Measurements from ENCODE around the gene CYP3A5. TPM values are rescaled to one million over a fixed set of nuclear protein-coding genes. Genes with fewer than 3 reads are reported as not detected.
"Not testable (repeated sequence)": the region's sequence is repeated elsewhere in the genome, so short reads cannot be mapped to it uniquely, and the experiment has no call there.

Gene CYP3A5
- polyA plus RNA-seq (2013, experiment 1 of 2) = 0.25 TPM
- not detected for polyA plus RNA-seq (2013, experiment 2 of 2)

DNA sequence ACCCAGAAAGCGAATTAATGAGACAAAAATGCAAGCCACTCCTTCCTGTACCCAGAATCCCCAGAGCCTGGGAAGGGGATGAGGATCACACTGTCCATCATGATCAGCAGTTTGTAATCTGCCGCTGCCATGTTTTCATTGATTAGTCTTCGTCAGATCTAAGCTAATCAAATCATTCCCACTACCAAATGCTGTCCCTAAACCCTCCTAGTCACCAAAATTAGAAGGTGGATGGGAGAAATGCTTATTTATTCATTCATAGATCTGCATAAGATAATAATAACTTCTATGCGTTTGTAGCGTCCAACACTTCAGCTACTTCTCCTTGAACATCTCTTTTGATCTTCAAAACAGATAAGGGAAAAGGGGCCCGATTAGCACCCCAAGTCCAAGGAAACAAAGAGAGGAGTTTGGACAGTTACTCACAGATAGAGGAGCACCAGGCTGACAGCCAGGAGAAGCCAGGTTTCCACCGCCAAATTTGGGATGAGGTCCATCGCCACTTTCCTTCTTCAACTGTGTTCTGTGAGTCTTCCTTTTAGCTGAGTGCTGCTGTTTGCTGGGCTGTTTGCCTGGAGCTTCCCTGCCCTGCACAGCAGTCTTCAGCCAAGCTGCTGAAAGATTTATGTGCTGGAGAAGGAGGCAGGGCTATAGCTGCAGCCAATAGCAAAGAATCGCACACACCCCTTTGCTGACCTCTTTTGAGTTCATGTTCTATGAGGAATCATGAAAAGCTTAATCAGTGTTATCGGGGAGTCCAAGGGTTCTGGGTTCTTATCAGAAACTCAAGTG, at the start of gene CYP3A5:
CYP3A5 (minus strand) TSS at position 597 of the 792 bp plus-strand sequence; CDS start at position 497, 100 bp downstream.
- Histone ChIP-seq H3K27me3 (ENCODE audit: insufficient read depth, low read length) (no peaks in the 10 kb centered on the region), H3K4me3 (ENCODE audit: low read length) (no peak within 1 kb of the TSS), H3K36me3 (ENCODE audit: insufficient read depth, low read length) (no peaks in the 10 kb centered on the region), H3K9ac (ENCODE audit: low read depth, low read length) (no peak within 1 kb of the TSS), H3K9me3 (ENCODE audit: insufficient read depth, low read depth, low read length) (0 out of 2 replicates have a peak, but pooled peaks cover 4% of the 10 kb centered on the region), H3K4me1 (ENCODE audit: insufficient read depth, low read length) (peaks cover 8% of the 10 kb centered on the region; the same call in 1 of the 2 replicates), H3K27ac (ENCODE audit: low read depth, low read length) (no peak within 1 kb of the TSS)
- WGBS = 92% methylated on average over 10 of the region's 10 CpGs

- 96% methylated on average over 2 of the region's 2 CpGs for WGBS
Observed at GRCh38 chr7:99728615-99729014, 48.8 kb upstream of the CYP3A5 start.

DNA sequence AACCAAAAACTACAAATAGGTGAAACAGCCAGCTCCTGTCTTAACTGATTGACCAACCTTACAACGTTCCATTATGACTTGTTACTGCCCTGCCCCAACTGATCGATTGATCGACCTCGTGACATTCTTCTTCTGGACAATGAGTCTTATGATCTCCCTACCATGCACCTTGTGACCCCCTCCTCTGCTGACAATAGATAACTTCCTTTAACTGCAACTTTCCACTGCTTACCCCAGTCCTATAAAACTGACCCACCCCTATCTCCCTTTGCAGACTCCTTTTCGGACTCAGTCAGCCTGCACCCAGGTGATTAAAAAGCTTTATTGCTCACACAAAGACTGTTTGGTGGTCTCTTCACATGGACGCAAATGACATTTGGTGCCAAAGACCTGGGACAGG, 43.4 kb upstream of the CYP3A5 start:
- H3K27me3 ChIP-seq (ENCODE audit: insufficient read depth, low read length); H3K36me3 ChIP-seq (ENCODE audit: insufficient read depth, low read length); H3K4me3 ChIP-seq (ENCODE audit: low read length); H3K9me3 ChIP-seq (ENCODE audit: insufficient read depth, low read depth, low read length); H3K9ac ChIP-seq (ENCODE audit: low read depth, low read length); H3K27ac ChIP-seq (ENCODE audit: low read depth, low read length); H3K4me1 ChIP-seq (ENCODE audit: insufficient read depth, low read length): not testable (repeated sequence)
- WGBS = 89% methylated on average over 6 of the region's 6 CpGs

More at GRCh38 chr7:99728615-99729014, 48.8 kb upstream of the CYP3A5 start:
- H3K27me3 ChIP-seq (ENCODE audit: insufficient read depth, low read length) = no peaks in the 10 kb centered on the region
- no peak overlapping the region for H3K27ac ChIP-seq (ENCODE audit: low read depth, low read length)
- no peak overlapping the region for H3K9ac ChIP-seq (ENCODE audit: low read depth, low read length)
- no peak overlapping the region for H3K4me3 ChIP-seq (ENCODE audit: low read length)
- no peaks in the 10 kb centered on the region for H3K9me3 ChIP-seq (ENCODE audit: insufficient read depth, low read depth, low read length)
- no peaks in the 10 kb centered on the region for H3K4me1 ChIP-seq (ENCODE audit: insufficient read depth, low read length)
- no peaks in the 10 kb centered on the region for H3K36me3 ChIP-seq (ENCODE audit: insufficient read depth, low read length)

DNA sequence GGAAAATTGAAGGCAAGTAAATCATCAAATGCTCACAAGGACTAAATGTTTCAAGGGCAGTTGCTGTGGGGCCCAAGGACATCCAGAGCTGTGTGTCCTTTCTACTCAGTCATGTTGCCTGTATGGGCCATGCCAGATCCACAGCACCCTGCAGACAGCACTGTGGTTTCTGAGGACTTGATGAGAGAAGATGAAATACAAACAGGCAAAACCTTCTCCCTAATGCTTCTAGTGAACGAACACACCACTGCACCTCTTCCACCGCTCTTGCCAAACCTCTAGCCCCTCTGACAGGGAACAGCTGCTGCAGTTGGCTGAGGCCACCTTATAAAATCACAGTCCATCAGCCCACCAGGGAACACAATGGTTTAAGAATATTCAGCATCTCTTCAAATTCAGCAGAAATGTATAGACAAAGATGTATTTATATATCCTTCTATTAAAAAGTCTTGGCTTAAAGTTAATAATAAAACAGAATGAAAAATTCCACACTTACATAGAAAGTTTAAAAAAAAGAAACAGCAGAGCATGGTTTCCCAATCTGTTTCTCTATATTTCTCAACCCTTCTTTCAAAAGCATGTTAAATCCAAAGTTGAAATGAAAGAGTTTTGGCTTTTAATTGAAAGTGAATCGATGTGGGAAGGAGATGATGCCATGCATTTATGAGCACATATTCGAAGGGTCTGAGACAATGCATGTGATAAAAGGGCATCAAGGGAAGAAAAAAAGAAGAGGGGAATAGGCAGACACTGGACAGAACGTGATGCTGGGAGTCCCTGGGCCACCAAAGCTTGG, 41.2 kb upstream of the CYP3A5 start:
- no peak overlapping the region for H3K4me3 ChIP-seq (ENCODE audit: low read length)
- no peaks in the 10 kb centered on the region for H3K4me1 ChIP-seq (ENCODE audit: insufficient read depth, low read length)
- H3K36me3 ChIP-seq (ENCODE audit: insufficient read depth, low read length) = no peaks in the 10 kb centered on the region
- 91% methylated on average over 5 of the region's 5 CpGs for WGBS
- no peak overlapping the region for H3K27ac ChIP-seq (ENCODE audit: low read depth, low read length)
- no peaks in the 10 kb centered on the region for H3K27me3 ChIP-seq (ENCODE audit: insufficient read depth, low read length)
- H3K9me3 ChIP-seq (ENCODE audit: insufficient read depth, low read depth, low read length) = no peaks in the 10 kb centered on the region
- H3K9ac ChIP-seq (ENCODE audit: low read depth, low read length) = no peak overlapping the region

DNA sequence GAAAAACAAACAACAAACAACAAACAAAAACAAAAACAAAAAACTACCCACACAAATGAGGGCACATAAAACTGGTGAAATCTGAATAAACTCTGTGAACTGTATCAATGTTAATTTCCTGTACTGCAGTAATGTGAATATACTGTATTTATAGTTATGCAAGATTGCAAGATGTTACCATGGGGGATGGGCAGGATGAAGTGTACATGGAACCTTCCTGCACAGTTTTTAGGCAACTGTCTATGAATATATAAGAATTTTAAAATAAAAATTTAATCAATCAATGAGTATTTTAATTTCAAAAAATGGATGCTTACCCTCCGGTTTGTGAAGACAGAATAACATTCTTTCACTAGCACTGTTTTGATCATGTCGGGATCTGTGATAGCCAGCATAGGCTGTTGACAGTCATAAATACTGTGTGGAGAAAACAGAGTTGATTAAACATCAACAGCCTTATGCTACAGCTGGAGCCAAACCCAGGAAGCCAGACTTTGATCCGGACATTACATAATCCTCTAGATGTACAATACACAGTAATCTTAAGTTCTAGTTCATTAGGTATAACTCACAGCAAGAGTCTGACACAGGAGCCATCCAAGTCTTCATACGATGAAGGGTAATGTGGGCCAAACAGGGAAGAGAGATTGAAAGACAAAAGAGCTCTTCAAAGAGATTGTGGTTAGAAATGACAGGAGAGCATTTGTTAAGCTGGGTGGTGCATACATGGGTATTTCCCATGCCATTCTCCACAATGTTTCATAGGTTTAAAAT, 40.4 kb upstream of the CYP3A5 start:
- Histone ChIP-seq H3K9me3 (ENCODE audit: insufficient read depth, low read depth, low read length) (no peaks in the 10 kb centered on the region), H3K36me3 (ENCODE audit: insufficient read depth, low read length) (no peaks in the 10 kb centered on the region), H3K4me1 (ENCODE audit: insufficient read depth, low read length) (no peaks in the 10 kb centered on the region), H3K4me3 (ENCODE audit: low read length) (no peak overlapping the region), H3K27ac (ENCODE audit: low read depth, low read length) (no peak overlapping the region), H3K27me3 (ENCODE audit: insufficient read depth, low read length) (no peaks in the 10 kb centered on the region), H3K9ac (ENCODE audit: low read depth, low read length) (no peak overlapping the region)
- WGBS = 88% methylated on average over 4 of the region's 4 CpGs

DNA sequence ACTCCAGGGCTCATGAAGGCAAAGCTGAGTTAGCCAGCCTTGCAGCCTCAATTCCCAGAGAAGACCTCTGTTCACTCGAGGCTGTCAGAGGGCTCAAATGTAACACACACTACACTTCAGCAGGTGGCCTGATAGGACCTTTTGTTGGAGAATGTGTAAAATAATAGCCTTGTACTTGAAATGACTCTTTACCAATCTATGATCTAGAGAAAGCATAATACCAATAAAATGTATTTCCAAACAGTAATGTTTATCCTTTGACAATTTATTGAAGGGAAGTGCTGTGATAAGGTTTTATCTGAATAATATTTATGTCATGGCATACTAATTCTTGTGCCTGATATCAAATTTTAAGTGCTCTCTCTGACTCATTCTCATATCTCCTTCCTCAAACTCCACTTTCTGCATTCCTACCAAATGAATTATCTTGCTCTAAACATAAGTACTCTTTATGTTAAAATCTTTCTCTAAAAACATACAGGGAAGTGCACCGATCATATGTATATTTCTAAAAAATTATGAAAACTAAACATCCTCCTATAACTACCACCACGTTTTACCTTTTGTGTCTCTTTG, 34.3 kb upstream of the CYP3A5 start:
- no peak overlapping the region for H3K9ac ChIP-seq (ENCODE audit: low read depth, low read length)
- no peaks in the 10 kb centered on the region for H3K27me3 ChIP-seq (ENCODE audit: insufficient read depth, low read length)
- H3K4me1 ChIP-seq (ENCODE audit: insufficient read depth, low read length) = no peaks in the 10 kb centered on the region
- H3K27ac ChIP-seq (ENCODE audit: low read depth, low read length) = no peak overlapping the region
- no peak overlapping the region for H3K4me3 ChIP-seq (ENCODE audit: low read length)
- WGBS = 90% methylated on average over 3 of the region's 3 CpGs
- H3K9me3 ChIP-seq (ENCODE audit: insufficient read depth, low read depth, low read length) = no peaks in the 10 kb centered on the region
- H3K36me3 ChIP-seq (ENCODE audit: insufficient read depth, low read length) = no peaks in the 10 kb centered on the region

- H3K27me3 ChIP-seq (ENCODE audit: insufficient read depth, low read length) = no peaks in the 10 kb centered on the region
- peaks cover 18% of the 10 kb centered on the region for H3K9me3 ChIP-seq (ENCODE audit: insufficient read depth, low read depth, low read length)
- H3K27ac ChIP-seq (ENCODE audit: low read depth, low read length) = no peak overlapping the region
- no peak overlapping the region for H3K4me3 ChIP-seq (ENCODE audit: low read length)
- H3K4me1 ChIP-seq (ENCODE audit: insufficient read depth, low read length) = no peaks in the 10 kb centered on the region
- no peak overlapping the region for H3K9ac ChIP-seq (ENCODE audit: low read depth, low read length)
- no peaks in the 10 kb centered on the region for H3K36me3 ChIP-seq (ENCODE audit: insufficient read depth, low read length)
- WGBS = 79% methylated on average over 2 of the region's 2 CpGs
Observed at GRCh38 chr7:99709838-99710578, 30.2 kb upstream of the CYP3A5 start.

DNA sequence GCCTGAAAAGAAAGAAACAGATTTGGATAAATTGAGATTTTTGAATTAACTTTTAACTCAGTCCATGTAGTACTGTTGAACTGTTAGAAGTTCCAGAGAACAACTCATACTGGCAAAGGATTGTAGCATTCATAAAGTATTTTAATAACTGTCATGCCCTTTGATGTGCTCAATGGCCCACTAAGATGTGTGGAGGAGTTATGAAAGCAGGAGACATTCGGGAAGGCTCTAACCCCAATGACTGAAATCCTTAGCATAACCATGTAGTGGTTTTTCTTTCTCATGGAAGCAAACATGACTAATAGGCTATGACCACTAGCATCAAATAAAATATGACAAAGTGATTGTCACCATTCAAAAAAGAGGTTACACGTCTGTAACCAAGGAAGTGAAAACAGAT, 29.5 kb upstream of the CYP3A5 start:
- H3K27ac ChIP-seq (ENCODE audit: low read depth, low read length) = no peak overlapping the region
- no peaks in the 10 kb centered on the region for H3K36me3 ChIP-seq (ENCODE audit: insufficient read depth, low read length)
- H3K4me3 ChIP-seq (ENCODE audit: low read length) = no peak overlapping the region
- no peak overlapping the region for H3K9ac ChIP-seq (ENCODE audit: low read depth, low read length)
- H3K4me1 ChIP-seq (ENCODE audit: insufficient read depth, low read length) = no peaks in the 10 kb centered on the region
- peaks cover 18% of the 10 kb centered on the region for H3K9me3 ChIP-seq (ENCODE audit: insufficient read depth, low read depth, low read length)
- H3K27me3 ChIP-seq (ENCODE audit: insufficient read depth, low read length) = no peaks in the 10 kb centered on the region
- 100% methylated on average over 2 of the region's 2 CpGs for WGBS

DNA sequence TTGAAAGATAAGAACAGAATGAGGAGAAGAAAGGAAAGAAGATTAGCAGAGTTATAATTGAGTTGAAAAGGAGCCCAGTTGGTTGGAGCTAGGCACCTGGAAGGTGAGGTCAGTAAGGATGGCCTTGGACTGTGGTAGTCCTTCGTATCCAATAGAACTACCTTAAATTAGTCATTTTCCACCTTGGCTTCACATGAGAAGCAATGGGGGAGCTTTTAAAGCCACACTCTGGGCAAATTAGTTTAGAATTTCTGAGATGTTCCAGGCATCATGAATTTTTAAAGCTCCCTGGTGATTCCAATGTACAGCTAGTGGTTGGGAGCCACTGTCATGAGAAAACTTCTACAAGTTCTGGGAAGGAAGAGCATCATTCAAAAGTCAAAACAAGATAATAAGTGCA, 27.3 kb upstream of the CYP3A5 start:
- Histone ChIP-seq H3K27me3 (ENCODE audit: insufficient read depth, low read length) (no peaks in the 10 kb centered on the region), H3K9me3 (ENCODE audit: insufficient read depth, low read depth, low read length) (peaks cover 18% of the 10 kb centered on the region), H3K9ac (ENCODE audit: low read depth, low read length) (no peak overlapping the region), H3K27ac (ENCODE audit: low read depth, low read length) (no peak overlapping the region), H3K4me3 (ENCODE audit: low read length) (no peak overlapping the region), H3K36me3 (ENCODE audit: insufficient read depth, low read length) (no peaks in the 10 kb centered on the region), H3K4me1 (ENCODE audit: insufficient read depth, low read length) (no peaks in the 10 kb centered on the region)
- 83% methylated on average over 1 of the region's 1 CpG for WGBS

GRCh38 chr7:99699946-99700345, 20.1 kb upstream of the CYP3A5 start:
- H3K27me3 ChIP-seq (ENCODE audit: insufficient read depth, low read length) = no peaks in the 10 kb centered on the region
- 87% methylated on average over 4 of the region's 5 CpGs for WGBS
- no peak overlapping the region for H3K27ac ChIP-seq (ENCODE audit: low read depth, low read length)
- H3K4me1 ChIP-seq (ENCODE audit: insufficient read depth, low read length) = peaks cover 5% of the 10 kb centered on the region; the same call in 1 of the 2 replicates
- no peaks in the 10 kb centered on the region for H3K9me3 ChIP-seq (ENCODE audit: insufficient read depth, low read depth, low read length)
- H3K9ac ChIP-seq (ENCODE audit: low read depth, low read length) = no peak overlapping the region
- no peaks in the 10 kb centered on the region for H3K36me3 ChIP-seq (ENCODE audit: insufficient read depth, low read length)
- no peak overlapping the region for H3K4me3 ChIP-seq (ENCODE audit: low read length)

All from HUES64 (cell line).